SK-N-MC (cell line): Measurements from ENCODE around the gene NFATC3.

Experiments used
- EZH2 ChIP-seq: fragments of 200-600 bp; sonication (generic); IDR thresholded peaks from one replicate; pipeline ENCODE4 v1.6.1; 2017; ENCODE audit warnings: antibody characterized with exemption
- FOXP2 ChIP-seq: optimal IDR thresholded peaks from 2 replicates; pipeline ENCODE3; 2011; ENCODE audit warnings: mild to moderate bottlenecking, moderate library complexity; ENCODE audit not compliant: insufficient read depth; ENCODE audit errors: extremely low read length, control extremely low read depth

DNA sequence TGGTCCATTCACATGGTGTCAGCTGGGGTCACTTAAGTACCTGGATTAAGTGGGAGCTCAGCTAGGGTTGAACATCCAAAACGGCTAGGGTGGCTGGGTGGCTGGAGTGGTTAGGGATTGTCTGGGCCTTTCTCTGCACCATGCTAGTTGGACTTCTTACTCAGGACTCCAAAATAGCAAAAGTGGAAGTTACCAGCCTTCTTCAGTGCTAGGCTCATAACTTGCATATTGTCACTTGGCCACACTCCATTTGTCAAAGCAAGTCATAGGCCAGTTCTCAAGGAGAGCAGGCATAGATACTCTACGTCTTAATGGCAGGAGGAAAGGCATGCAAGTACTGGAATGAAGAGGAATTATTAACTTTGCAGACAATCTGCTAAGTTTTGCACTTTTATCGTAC, 81.1 kb downstream of the NFATC3 start:
- TF ChIP-seq FOXP2 (no peak), EZH2 (no peak)
